22Rv1 (cell line): ENCODE results near the gene E2F1.

ENCODE experiments used
- ZFX ChIP-seq: fragments of 450-650 bp; IDR thresholded peaks from 2 replicates; pipeline ENCODE4 v1.6.1; 2017; ENCODE audit warnings: antibody characterized with exemption, borderline replicate concordance
- TF ChIP-seq, protein P1 (sequence below): fragments of 450-650 bp; IDR thresholded peaks from 2 replicates; pipeline ENCODE4 v1.5.1; 2017; ENCODE audit warnings: mild to moderate bottlenecking

DNA sequence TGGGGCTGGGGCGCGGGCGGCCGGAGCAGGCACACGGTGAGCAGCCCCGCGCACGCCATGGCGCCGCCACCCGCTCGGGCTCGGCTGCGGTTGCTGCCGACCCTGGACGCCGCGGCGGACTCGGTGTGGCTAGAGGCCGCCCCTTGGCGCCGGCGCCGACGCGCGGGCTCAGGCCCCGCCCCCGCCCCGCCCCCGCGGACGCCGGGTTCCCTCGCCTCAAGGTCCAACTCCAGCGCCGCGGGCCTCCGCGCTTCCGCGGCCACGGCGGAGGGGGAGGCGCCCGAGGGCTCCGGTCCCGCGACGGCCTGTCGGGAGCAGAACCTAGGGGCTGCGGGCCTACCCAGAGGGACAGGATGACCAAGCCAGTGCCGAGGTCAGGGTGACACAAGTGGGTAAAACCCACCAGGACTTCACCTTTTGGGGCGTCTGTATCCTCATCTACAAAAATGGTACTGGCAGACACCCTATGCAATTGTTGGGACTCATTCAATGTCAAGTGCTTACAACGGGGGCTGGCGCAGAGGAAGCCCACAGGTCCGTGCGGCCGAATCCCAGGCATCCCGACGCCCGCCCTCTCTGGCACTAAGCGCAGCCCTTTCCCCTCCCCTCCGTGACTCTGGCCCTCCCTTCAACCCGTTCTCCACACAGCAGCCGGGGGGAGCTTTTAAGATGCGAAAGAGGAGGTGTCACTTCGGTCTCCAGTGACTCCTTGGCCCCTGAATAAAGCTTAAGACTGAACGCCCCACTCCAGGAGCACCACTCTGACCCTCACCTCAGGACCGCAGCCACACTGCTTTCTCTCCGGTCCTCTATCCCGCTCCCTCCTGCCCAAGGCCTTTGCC, 11.7 kb downstream of the E2F1 start, which contains the start of gene NECAB3:
- TF ChIP-seq, protein P1, sequence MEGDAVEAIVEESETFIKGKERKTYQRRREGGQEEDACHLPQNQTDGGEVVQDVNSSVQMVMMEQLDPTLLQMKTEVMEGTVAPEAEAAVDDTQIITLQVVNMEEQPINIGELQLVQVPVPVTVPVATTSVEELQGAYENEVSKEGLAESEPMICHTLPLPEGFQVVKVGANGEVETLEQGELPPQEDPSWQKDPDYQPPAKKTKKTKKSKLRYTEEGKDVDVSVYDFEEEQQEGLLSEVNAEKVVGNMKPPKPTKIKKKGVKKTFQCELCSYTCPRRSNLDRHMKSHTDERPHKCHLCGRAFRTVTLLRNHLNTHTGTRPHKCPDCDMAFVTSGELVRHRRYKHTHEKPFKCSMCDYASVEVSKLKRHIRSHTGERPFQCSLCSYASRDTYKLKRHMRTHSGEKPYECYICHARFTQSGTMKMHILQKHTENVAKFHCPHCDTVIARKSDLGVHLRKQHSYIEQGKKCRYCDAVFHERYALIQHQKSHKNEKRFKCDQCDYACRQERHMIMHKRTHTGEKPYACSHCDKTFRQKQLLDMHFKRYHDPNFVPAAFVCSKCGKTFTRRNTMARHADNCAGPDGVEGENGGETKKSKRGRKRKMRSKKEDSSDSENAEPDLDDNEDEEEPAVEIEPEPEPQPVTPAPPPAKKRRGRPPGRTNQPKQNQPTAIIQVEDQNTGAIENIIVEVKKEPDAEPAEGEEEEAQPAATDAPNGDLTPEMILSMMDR, result 0 out of 2 replicates have a peak, but pooled peaks have one; percentile 5
- no peak for TF ChIP-seq ZFX
